Measurements from ENCODE around the gene SF3B4. TPM values are rescaled to one million over a fixed set of nuclear protein-coding genes. Genes with fewer than 3 reads are reported as not detected.
"Not testable (repeated sequence)": the region's sequence is repeated elsewhere in the genome, so short reads cannot be mapped to it uniquely, and the experiment has no call there.

The SF3B4 gene
- total RNA-seq, 2 experiments from 2014 or later, result 16.7 to 70.4 TPM

- H3K9me3 ChIP-seq (ENCODE audit: low read length), result no peaks in the 10 kb centered on the region
- H3K27ac ChIP-seq (ENCODE audit: low read depth, low read length, poor library complexity, severe bottlenecking), result peak overlapping the region; percentile 98
- H3K9me2 ChIP-seq (ENCODE audit: insufficient read depth, low read length), result no peaks in the 10 kb centered on the region
- 0 out of 2 replicates have a peak, but pooled peaks cover 4% of the 10 kb centered on the region for H3K79me2 ChIP-seq (ENCODE audit: insufficient read depth, low read depth, low read length)
- TSS peak; percentile 100 for BruUV-seq (replicated peaks)
- H2AFZ ChIP-seq (ENCODE audit: low read length), result no peak overlapping the region
- H4K20me1 ChIP-seq (ENCODE audit: insufficient read depth, low read length), result no peaks in the 10 kb centered on the region
- intact Hi-C loops (cut with micrococcal nuclease; ENCODE audit: unreplicated experiment), result loop anchor here (10.0 kb wide), 1 partner anchor 278 kb away; no protein-coding TSS in a partner anchor
- peak overlapping the region; percentile 89 for H3K4me2 ChIP-seq (ENCODE audit: low read length)
- TF ChIP-seq EZH2phosphoT487 (IDR thresholded peaks at IDR 0.05; ENCODE audit: borderline replicate concordance, low read depth, low read length) (no peak), CTCF (conservative IDR thresholded peaks at IDR 0.05; ENCODE audit: low read length) (no peak)
- DNase-seq (ENCODE audit: low spot score), result peak; percentile 99
- ChIA-PET CTCF (ENCODE audit: unreplicated experiment) (no interaction called here), POLR2A (interaction anchor here (0.6 to 6.0 kb wide), 14 partner anchors 15 to 343 kb away, joined by 3 to 63 read pairs (median 4); partner anchors contain the start of gene VPS45)
- H3K36me3 ChIP-seq (ENCODE audit: insufficient read depth, low read length), result peaks cover 3% of the 10 kb centered on the region; the same call in 1 of the 2 replicates
- H3K4me1 ChIP-seq (ENCODE audit: insufficient read depth, low read length, poor library complexity, severe bottlenecking), result peaks cover 48% of the 10 kb centered on the region
- H3K4me3 ChIP-seq (ENCODE audit: low read depth, low read length, poor library complexity, severe bottlenecking), result peak overlapping the region; percentile 85
These were observed 41.0 kb downstream of the SF3B4 start for GRCh38 chr1:149886396-149887195.

- CTCF ChIA-PET (ENCODE audit: unreplicated experiment), result not testable (repeated sequence)
- peak overlapping the region; percentile 85 for H3K4me3 ChIP-seq (ENCODE audit: low read depth, low read length, poor library complexity, severe bottlenecking)
These were observed 41.5 kb downstream of the SF3B4 start for GRCh38 chr1:149886121-149886395.

GRCh38 chr1:149885339-149886120 is 42.1 kb downstream of the SF3B4 start:
- ChIA-PET POLR2A (interaction anchor here (0.6 to 6.0 kb wide), 9 partner anchors 16 to 665 kb away, joined by 3 to 63 read pairs (median 4); no protein-coding TSS in a partner anchor), CTCF (ENCODE audit: unreplicated experiment) (no interaction called here)
- intact Hi-C loops (cut with micrococcal nuclease; ENCODE audit: unreplicated experiment), result loop anchor here (10.0 kb wide), 1 partner anchor 279 kb away; no protein-coding TSS in a partner anchor

More at GRCh38 chr1:149886121-149886395, 41.5 kb downstream of the SF3B4 start:
- intact Hi-C loops (cut with micrococcal nuclease; ENCODE audit: unreplicated experiment), result loop anchor here (10.0 kb wide), 1 partner anchor 279 kb away; no protein-coding TSS in a partner anchor
- not testable (repeated sequence) for H3K79me2 ChIP-seq (ENCODE audit: insufficient read depth, low read depth, low read length); H3K36me3 ChIP-seq (ENCODE audit: insufficient read depth, low read length); DNase-seq (ENCODE audit: low spot score); H2AFZ ChIP-seq (ENCODE audit: low read length); H4K20me1 ChIP-seq (ENCODE audit: insufficient read depth, low read length); H3K9me3 ChIP-seq (ENCODE audit: low read length); H3K9me2 ChIP-seq (ENCODE audit: insufficient read depth, low read length)
- BruUV-seq (replicated peaks), result TSS peak; percentile 95
- POLR2A ChIA-PET, result interaction anchor here (0.6 to 6.0 kb wide), 8 partner anchors 16 to 343 kb away, joined by 3 to 63 read pairs (median 4); no protein-coding TSS in a partner anchor
- Histone ChIP-seq H3K4me1 (ENCODE audit: insufficient read depth, low read length, poor library complexity, severe bottlenecking) (peaks cover 51% of the 10 kb centered on the region), H3K27ac (ENCODE audit: low read depth, low read length, poor library complexity, severe bottlenecking) (peak overlapping the region; percentile 98), H3K4me2 (ENCODE audit: low read length) (peak overlapping the region; percentile 89)

More at GRCh38 chr1:149885339-149886120, 42.1 kb downstream of the SF3B4 start:
- Histone ChIP-seq H3K4me3 (ENCODE audit: low read depth, low read length, poor library complexity, severe bottlenecking) (peak overlapping the region; percentile 85), H3K36me3 (ENCODE audit: insufficient read depth, low read length) (peaks cover 3% of the 10 kb centered on the region; the same call in 1 of the 2 replicates), H3K4me2 (ENCODE audit: low read length) (peak overlapping the region; percentile 89), H3K9me2 (ENCODE audit: insufficient read depth, low read length) (no peaks in the 10 kb centered on the region), H3K79me2 (ENCODE audit: insufficient read depth, low read depth, low read length) (0 out of 2 replicates have a peak, but pooled peaks cover 4% of the 10 kb centered on the region), H3K9me3 (ENCODE audit: low read length) (no peaks in the 10 kb centered on the region), H3K27ac (ENCODE audit: low read depth, low read length, poor library complexity, severe bottlenecking) (peak overlapping the region; percentile 98), H3K4me1 (ENCODE audit: insufficient read depth, low read length, poor library complexity, severe bottlenecking) (peaks cover 51% of the 10 kb centered on the region), H2AFZ (ENCODE audit: low read length) (no peak overlapping the region), H4K20me1 (ENCODE audit: insufficient read depth, low read length) (no peaks in the 10 kb centered on the region)
- no peak for TF ChIP-seq EZH2phosphoT487 (IDR thresholded peaks at IDR 0.05; ENCODE audit: borderline replicate concordance, low read depth, low read length)
- TF ChIP-seq CTCF (conservative IDR thresholded peaks at IDR 0.05; ENCODE audit: low read length), result no peak; the same call in 1 of the 2 replicates
- no TSS peak for BruUV-seq (replicated peaks)
- DNase-seq (ENCODE audit: low spot score), result peak; percentile 91
